ENCODE measurements around the gene TCF7L2. TPM values are rescaled to one million over a fixed set of nuclear protein-coding genes. Genes with fewer than 3 reads are reported as not detected.

TCF7L2 gene
- total RNA-seq, 4 donors from 2014 or later, result 4.0 to 13.2 (median 6.4) TPM

GRCh38 chr10:113080061-113080924 is 130.2 kb downstream of the TCF7L2 start:
- Histone ChIP-seq H3K27me3 (no peaks in the 10 kb centered on the region), H3K9me3 (no peaks in the 10 kb centered on the region), H3K27ac (no peak overlapping the region), H3K36me3 (peaks cover 0 to 20% (median 0%) of the 10 kb centered on the region in 3 donors), H3K4me1 (no peaks in the 10 kb centered on the region), H3K4me3 (no peak overlapping the region)
- 87 to 89% methylated on average over 8 of the region's 8 CpGs for WGBS, 2 donors
- intact Hi-C loops (cut with DNase I), result no loop called here
- DNase-seq, result no peak
- TF ChIP-seq POLR2A (IDR thresholded peaks at IDR 0.05), result no peak
- TF ChIP-seq CTCF (IDR thresholded peaks at IDR 0.05), result no peak

DNA sequence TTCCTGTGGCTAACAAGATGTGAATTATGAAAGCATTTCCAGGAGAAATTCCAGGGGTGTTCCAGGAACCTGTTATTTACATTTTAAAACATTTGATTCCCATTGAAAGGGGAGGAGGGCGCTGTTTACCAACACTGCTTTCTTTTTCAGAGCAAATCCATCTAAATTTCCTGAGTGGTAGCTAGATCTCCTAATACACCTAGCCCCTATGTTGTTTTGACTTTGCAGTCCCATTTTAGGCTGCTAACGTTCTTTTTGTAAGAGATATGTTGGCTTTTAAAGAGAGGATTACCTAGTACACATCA is 130.8 kb downstream of the TCF7L2 start:
- Histone ChIP-seq H3K27me3 (no peaks in the 10 kb centered on the region), H3K27ac (no peak overlapping the region), H3K9me3 (no peaks in the 10 kb centered on the region), H3K36me3 (peaks cover 0 to 20% (median 0%) of the 10 kb centered on the region in 3 donors), H3K4me1 (no peaks in the 10 kb centered on the region), H3K4me3 (no peak overlapping the region)
- WGBS, 2 donors, result 70 to 79% methylated on average over 2 of the region's 2 CpGs
- intact Hi-C loops (cut with DNase I), result no loop called here
- DNase-seq, result no peak
- TF ChIP-seq CTCF (IDR thresholded peaks at IDR 0.05) (no peak), POLR2A (IDR thresholded peaks at IDR 0.05) (no peak)

GRCh38 chr10:113084031-113084430 is 134.0 kb downstream of the TCF7L2 start:
- no peak overlapping the region for H3K27ac ChIP-seq
- H3K27me3 ChIP-seq, result no peaks in the 10 kb centered on the region
- no peak for DNase-seq
- TF ChIP-seq CTCF (IDR thresholded peaks at IDR 0.05), result no peak
- no peak for TF ChIP-seq POLR2A (IDR thresholded peaks at IDR 0.05)
- H3K9me3 ChIP-seq, result no peaks in the 10 kb centered on the region
- H3K4me1 ChIP-seq, result peaks cover 0 to 23% (median 13%) of the 10 kb centered on the region in 3 donors
- H3K36me3 ChIP-seq, result peaks cover 0 to 15% (median 0%) of the 10 kb centered on the region in 3 donors
- 83 to 97% methylated on average over 4 of the region's 4 CpGs for WGBS, 2 donors
- intact Hi-C loops (cut with DNase I), result no loop called here
- H3K4me3 ChIP-seq, result no peak overlapping the region

GRCh38 chr10:113085776-113086175 is 135.7 kb downstream of the TCF7L2 start:
- Histone ChIP-seq H3K4me1 (peaks cover 0 to 23% (median 13%) of the 10 kb centered on the region in 3 donors), H3K27ac (no peak overlapping the region)

More at GRCh38 chr10:113085776-113086175, 135.7 kb downstream of the TCF7L2 start:
- intact Hi-C loops (cut with DNase I), result no loop called here
- Histone ChIP-seq H3K27me3 (no peaks in the 10 kb centered on the region), H3K4me3 (no peak overlapping the region), H3K36me3 (peaks cover 0 to 16% (median 0%) of the 10 kb centered on the region in 3 donors), H3K9me3 (no peaks in the 10 kb centered on the region)
- 91 to 93% methylated on average over 4 of the region's 4 CpGs for WGBS, 2 donors
- no peak for DNase-seq
- no peak for TF ChIP-seq CTCF (IDR thresholded peaks at IDR 0.05)
- TF ChIP-seq POLR2A (IDR thresholded peaks at IDR 0.05), result no peak
